Brain microvascular endothelial cell (primary cell): ENCODE measurements around the gene CPS1.

Experiments
- DNase-seq: peaks from one replicate; pipeline ENCODE4 v3.0.0-alpha.2; 2020
- H3K27ac ChIP-seq: fragments of 250-450 bp; sonication (Bioruptor Pico); 2 replicates; pipeline ENCODE4 v1.5.1; 2020; ENCODE audit warnings: mild to moderate bottlenecking, moderate library complexity
- H3K27me3 ChIP-seq: fragments of 250-450 bp; sonication (Bioruptor Pico); replicated peaks from 2 replicates; pipeline ENCODE4 v1.5.1; 2020; ENCODE audit warnings: mild to moderate bottlenecking
- H3K36me3 ChIP-seq: fragments of 250-450 bp; sonication (Bioruptor Pico); replicated peaks from 2 replicates; pipeline ENCODE4 v1.5.1; 2020; ENCODE audit warnings: mild to moderate bottlenecking
- H3K4me3 ChIP-seq: 2 replicates; pipeline ENCODE4 v1.5.1; 2011; ENCODE audit warnings: low read depth, mild to moderate bottlenecking, control low read depth, low read length, moderate library complexity
- in situ Hi-C: cut with HindIII; loops from 2 replicates; pipeline ENCODE4 v1.10.0; 2017; ENCODE audit warnings: low sequenced_read_pairs, low pct_ligation_motif_present
- TF ChIP-seq, protein P1 (sequence below): IDR thresholded peaks from 2 replicates; pipeline ENCODE4 v1.5.1; 2011; ENCODE audit warnings: low read depth, mild to moderate bottlenecking, moderate library complexity, low read length, control low read depth, inconsistent platforms; ENCODE audit errors: missing control alignments

CPS1 gene

GRCh38 chr2:210630873-210631560 lies 74.6 kb downstream of the CPS1 start:
- no peak for DNase-seq
- in situ Hi-C loops = no loop called here
- Histone ChIP-seq H3K27me3 (no peaks in the 10 kb centered on the region), H3K36me3 (no peaks in the 10 kb centered on the region), H3K27ac (no peak overlapping the region), H3K4me3 (no peak overlapping the region)
- TF ChIP-seq, protein P1, sequence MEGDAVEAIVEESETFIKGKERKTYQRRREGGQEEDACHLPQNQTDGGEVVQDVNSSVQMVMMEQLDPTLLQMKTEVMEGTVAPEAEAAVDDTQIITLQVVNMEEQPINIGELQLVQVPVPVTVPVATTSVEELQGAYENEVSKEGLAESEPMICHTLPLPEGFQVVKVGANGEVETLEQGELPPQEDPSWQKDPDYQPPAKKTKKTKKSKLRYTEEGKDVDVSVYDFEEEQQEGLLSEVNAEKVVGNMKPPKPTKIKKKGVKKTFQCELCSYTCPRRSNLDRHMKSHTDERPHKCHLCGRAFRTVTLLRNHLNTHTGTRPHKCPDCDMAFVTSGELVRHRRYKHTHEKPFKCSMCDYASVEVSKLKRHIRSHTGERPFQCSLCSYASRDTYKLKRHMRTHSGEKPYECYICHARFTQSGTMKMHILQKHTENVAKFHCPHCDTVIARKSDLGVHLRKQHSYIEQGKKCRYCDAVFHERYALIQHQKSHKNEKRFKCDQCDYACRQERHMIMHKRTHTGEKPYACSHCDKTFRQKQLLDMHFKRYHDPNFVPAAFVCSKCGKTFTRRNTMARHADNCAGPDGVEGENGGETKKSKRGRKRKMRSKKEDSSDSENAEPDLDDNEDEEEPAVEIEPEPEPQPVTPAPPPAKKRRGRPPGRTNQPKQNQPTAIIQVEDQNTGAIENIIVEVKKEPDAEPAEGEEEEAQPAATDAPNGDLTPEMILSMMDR = no peak

- no peak overlapping the region for H3K27ac ChIP-seq
- no peak for DNase-seq
Measured at GRCh38 chr2:210633699-210634098, 77.3 kb downstream of the CPS1 start.

DNA sequence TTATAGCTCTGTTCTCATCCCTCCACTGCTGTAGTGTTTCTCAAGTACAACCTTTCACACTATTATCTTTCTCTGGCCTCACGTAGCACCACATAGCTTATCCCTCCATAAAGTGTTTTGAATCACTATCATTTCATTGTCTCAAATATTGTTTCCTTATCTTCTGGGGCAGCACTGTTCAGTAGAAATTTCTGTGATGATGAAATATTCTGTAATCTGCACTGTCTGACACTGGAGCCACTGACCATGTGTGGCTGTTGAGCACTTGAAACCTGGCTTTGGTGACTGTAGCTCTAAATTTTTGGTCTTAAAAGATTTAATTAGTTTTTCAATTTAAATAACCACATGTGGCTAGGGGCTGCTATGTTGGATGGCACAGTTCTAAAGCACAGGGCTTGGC lies 78.9 kb downstream of the CPS1 start:
- in situ Hi-C loops = no loop called here
- TF ChIP-seq, protein P1 = no peak
- H3K27me3 ChIP-seq = no peaks in the 10 kb centered on the region
- H3K36me3 ChIP-seq = no peaks in the 10 kb centered on the region
- no peak for DNase-seq
- H3K27ac ChIP-seq = no peak overlapping the region
- no peak overlapping the region for H3K4me3 ChIP-seq

More at GRCh38 chr2:210633699-210634098, 77.3 kb downstream of the CPS1 start:
- Histone ChIP-seq H3K4me3 (no peak overlapping the region), H3K36me3 (no peaks in the 10 kb centered on the region), H3K27me3 (no peaks in the 10 kb centered on the region)
- in situ Hi-C loops = no loop called here
- TF ChIP-seq, protein P1 = no peak

DNA sequence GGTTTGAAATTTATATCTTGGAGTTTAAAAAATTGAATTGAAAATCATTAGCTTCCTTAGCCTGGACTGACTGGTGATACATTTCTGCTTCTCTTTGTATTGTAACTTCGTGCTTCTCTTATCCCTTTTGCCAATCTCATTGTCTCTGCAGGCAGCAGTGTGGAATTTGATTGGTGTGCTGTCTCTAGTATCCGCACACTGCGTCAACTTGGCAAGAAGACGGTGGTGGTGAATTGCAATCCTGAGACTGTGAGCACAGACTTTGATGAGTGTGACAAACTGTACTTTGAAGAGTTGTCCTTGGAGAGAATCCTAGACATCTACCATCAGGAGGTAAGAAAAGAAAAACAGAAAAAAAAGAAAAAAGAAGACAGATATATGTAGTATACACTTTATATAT lies 85.9 kb downstream of the CPS1 start:
- in situ Hi-C loops = no loop called here
- TF ChIP-seq, protein P1 = no peak
- Histone ChIP-seq H3K27ac (no peak overlapping the region), H3K4me3 (no peak overlapping the region), H3K36me3 (no peaks in the 10 kb centered on the region), H3K27me3 (no peaks in the 10 kb centered on the region)
- DNase-seq = no peak

GRCh38 chr2:210647151-210647550 lies 90.8 kb downstream of the CPS1 start:
- TF ChIP-seq, protein P1 = no peak
- no peaks in the 10 kb centered on the region for H3K27me3 ChIP-seq
- no peak for DNase-seq
- no peak overlapping the region for H3K4me3 ChIP-seq
- no peak overlapping the region for H3K27ac ChIP-seq
- H3K36me3 ChIP-seq = no peaks in the 10 kb centered on the region
- in situ Hi-C loops = no loop called here

DNA sequence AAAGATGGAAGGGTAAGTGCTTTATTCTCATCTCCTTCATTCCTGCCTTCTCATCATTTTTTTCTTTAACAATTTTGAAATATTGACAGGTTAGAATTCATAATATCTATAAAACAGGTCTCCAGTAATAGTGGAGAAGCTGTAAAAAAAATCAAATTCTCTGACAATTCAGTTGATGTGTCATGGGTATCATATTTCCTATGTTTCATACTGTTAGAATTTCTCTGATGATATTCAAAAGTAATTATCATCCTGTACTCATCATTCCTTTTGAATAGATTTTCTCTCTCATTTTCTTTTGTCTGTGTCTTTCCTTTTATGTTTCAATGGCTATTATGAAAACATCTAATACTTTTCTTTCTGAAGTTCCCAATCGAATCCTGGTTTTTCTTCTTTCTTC lies 97.7 kb downstream of the CPS1 start:
- Histone ChIP-seq H3K27ac (no peak overlapping the region), H3K27me3 (no peaks in the 10 kb centered on the region), H3K4me3 (no peak overlapping the region), H3K36me3 (no peaks in the 10 kb centered on the region)
- no peak for DNase-seq
- TF ChIP-seq, protein P1 = no peak
- in situ Hi-C loops = no loop called here
